GM23338 (cell line): ENCODE data around the gene CIAO2A. TPM values are rescaled to one million over a fixed set of nuclear protein-coding genes. Genes with fewer than 3 reads are reported as not detected.

ENCODE experiments used
- ATAC-seq: fragments of 200-7000 bp; cut with Tn5 transposase; 3 replicates; pipeline ENCODE4 v1.9.1; 2020
- DNase-seq: peaks from one replicate; pipeline ENCODE4 v3.0.0-alpha.2; 2015; ENCODE audit warnings: low spot score
- H2AFZ ChIP-seq: fragments of 200-600 bp; sonication (generic); 2 replicates; pipeline ENCODE4 v1.8.0; 2016; ENCODE audit warnings: antibody characterized with exemption, mild to moderate bottlenecking, moderate library complexity
- H3F3A ChIP-seq: fragments of 200-600 bp; sonication (generic); replicated peaks from 2 replicates; pipeline ENCODE4 v1.8.0; 2017; ENCODE audit warnings: antibody characterized with exemption, mixed run types, low read depth
- H3K27ac ChIP-seq: fragments of 200-600 bp; sonication (generic); 2 replicates; pipeline ENCODE4 v1.6.1; 2016; ENCODE audit warnings: low read depth
- H3K27me3 ChIP-seq: fragments of 200-600 bp; sonication (generic); 2 replicates; pipeline ENCODE4 v1.8.0; 2016; ENCODE audit warnings: mild to moderate bottlenecking, mixed run types, moderate library complexity; ENCODE audit not compliant: insufficient read depth
- H3K36me3 ChIP-seq: fragments of 200-600 bp; sonication (generic); 2 replicates; pipeline ENCODE4 v1.8.0; 2016; ENCODE audit warnings: mild to moderate bottlenecking; ENCODE audit not compliant: insufficient read depth
- H3K4me1 ChIP-seq: fragments of 200-600 bp; sonication (generic); 2 replicates; pipeline ENCODE4 v1.8.0; 2016; ENCODE audit warnings: mild to moderate bottlenecking, moderate library complexity; ENCODE audit not compliant: insufficient read depth
- H3K4me2 ChIP-seq: fragments of 200-600 bp; sonication (generic); 2 replicates; pipeline ENCODE4 v1.7.1; 2017; ENCODE audit warnings: mixed run types
- H3K4me3 ChIP-seq: fragments of 200-600 bp; sonication (generic); 2 replicates; pipeline ENCODE4 v1.6.1; 2016; ENCODE audit warnings: mixed run types
- H3K79me2 ChIP-seq: fragments of 200-600 bp; sonication (generic); replicated peaks from 2 replicates; pipeline ENCODE4 v1.8.0; 2017; ENCODE audit warnings: mild to moderate bottlenecking; ENCODE audit not compliant: insufficient read depth
- H3K9me2 ChIP-seq: fragments of 200-600 bp; sonication (generic); 2 replicates; pipeline ENCODE4 v1.8.0; 2017; ENCODE audit not compliant: insufficient read depth
- H4K20me1 ChIP-seq: fragments of 200-600 bp; sonication (generic); replicated peaks from 2 replicates; pipeline ENCODE4 v1.8.0; 2017; ENCODE audit warnings: mild to moderate bottlenecking; ENCODE audit not compliant: insufficient read depth
- H3K27ac Mint-ChIP-seq: 2 replicates; pipeline ENCODE4 v1.8.0; 2020; ENCODE audit warnings: inconsistent platforms, mild to moderate bottlenecking, moderate library complexity, mixed read lengths
- H3K27me3 Mint-ChIP-seq: 3 replicates; pipeline ENCODE4 v1.8.0; 2022; ENCODE audit warnings: low read depth, mild to moderate bottlenecking, moderate library complexity, mixed read lengths, inconsistent platforms; ENCODE audit not compliant: insufficient read depth, poor library complexity
- H3K36me3 Mint-ChIP-seq: 3 replicates; pipeline ENCODE4 v1.8.0; 2021; ENCODE audit warnings: low read depth, mild to moderate bottlenecking, inconsistent platforms, moderate library complexity, mixed read lengths
- H3K4me1 Mint-ChIP-seq: 3 replicates; pipeline ENCODE4 v1.8.0; 2020; ENCODE audit warnings: mild to moderate bottlenecking, inconsistent platforms, mixed read lengths
- H3K4me3 Mint-ChIP-seq: 3 replicates; pipeline ENCODE4 v1.8.0; 2021; ENCODE audit warnings: moderate library complexity, mild to moderate bottlenecking, inconsistent platforms, mixed read lengths
- H3K9me3 Mint-ChIP-seq: 3 replicates; pipeline ENCODE4 v1.8.0; 2020; ENCODE audit warnings: moderate library complexity, mild to moderate bottlenecking, inconsistent platforms, mixed read lengths
- CTCF ChIP-seq, 2 experiments: fragments of 200-600 bp in 1 of 2; sonication (generic) in 1 of 2; conservative IDR thresholded peaks; 2 replicates each; pipeline versions ENCODE4 v1.5.1 to v1.6.1; 2016 to 2017; ENCODE audit warnings: antibody characterized with exemption in 2 of 2, low read depth in 2 of 2, mild to moderate bottlenecking in 2 of 2, moderate library complexity in 1 of 2
- ETS1 ChIP-seq: IDR thresholded peaks from 2 replicates; pipeline ENCODE4 v1.6.1; 2016; ENCODE audit warnings: antibody characterized with exemption
- JUNB ChIP-seq: IDR thresholded peaks from one replicate; pipeline ENCODE4 v1.6.1; 2016; ENCODE audit warnings: antibody characterized with exemption; ENCODE audit not compliant: unreplicated experiment
- ZNF331 ChIP-seq: fragments of 250-450 bp; sonication (Bioruptor Pico); IDR thresholded peaks from 2 replicates; pipeline ENCODE4 v1.5.0; 2020; ENCODE audit warnings: low read depth, mild to moderate bottlenecking, moderate library complexity
- ZNF462 ChIP-seq: fragments of 250-450 bp; sonication (Bioruptor Pico); IDR thresholded peaks from 2 replicates; pipeline ENCODE4 v1.5.0; 2020; ENCODE audit warnings: mild to moderate bottlenecking, moderate library complexity
- polyA plus RNA-seq: library from polyadenylated mRNA; unstranded; fragments of >200 nt; fragmentation: Nextera tagmentation; extraction: Ambion mirVana; gene quantifications from 2 replicates; pipeline ENCODE4 v1.2.1, GENCODE V29; 2016
- total RNA-seq: library from RNA; depleted of rRNA; stranded (reverse); fragments of >200 nt; shearing (Covaris generic); gene quantifications from 2 replicates; pipeline ENCODE4 v1.2.3, GENCODE V29; 2014

CIAO2A gene
- total and polyA plus RNA-seq, 2 experiments from 2014 or later = 132 to 318 TPM

- no peak for TF ChIP-seq ZNF462 (CRISPR knock-in tag)
Observed at GRCh38 chr15:64095795-64096667, 2.4 kb upstream of the CIAO2A start, which contains the start of gene SNX1 (continued).

GRCh38 chr15:64095431-64095794 is 1.8 kb upstream of the CIAO2A start:
- H3K4me1 ChIP-seq = peaks cover 27% of the 10 kb centered on the region
- no peaks in the 10 kb centered on the region for H3K36me3 ChIP-seq
- Mint-ChIP-seq H3K9me3 (no peaks in the 10 kb centered on the region), H3K4me3 (peak overlapping the region; percentile 97), H3K4me1 (peaks cover 26% of the 10 kb centered on the region), H3K27ac (no peak overlapping the region), H3K36me3 (no peaks in the 10 kb centered on the region), H3K27me3 (peaks cover 10% of the 10 kb centered on the region)
- TF ChIP-seq CTCF (conservative IDR thresholded peaks at IDR 0.05; ENCODE audit: low read depth in 2 of 2) (no peak), JUNB (no peak), ZNF331 (CRISPR knock-in tag) (no peak), ETS1 (no peak)
- peaks cover 69% of the 10 kb centered on the region for H3K79me2 ChIP-seq
- H3F3A ChIP-seq = no peaks in the 10 kb centered on the region
- peaks cover 9% of the 10 kb centered on the region; the same call in 1 of the 2 replicates for H4K20me1 ChIP-seq
- peak overlapping the region; percentile 84 for H3K4me3 ChIP-seq
- ATAC-seq (no peak), DNase-seq (no peak)
- H3K27me3 ChIP-seq = no peaks in the 10 kb centered on the region
- H3K4me2 ChIP-seq = peak overlapping the region; percentile 93
- H2AFZ ChIP-seq = peak overlapping the region; percentile 87
- H3K9me2 ChIP-seq = no peaks in the 10 kb centered on the region
- H3K27ac ChIP-seq = no peak overlapping the region
